ENCODE data around the gene CYB561D2.

GRCh38 chr3:50333744-50334328, 16.8 kb upstream of the CYB561D2 start:
- TF ChIP-seq, protein P1, sequence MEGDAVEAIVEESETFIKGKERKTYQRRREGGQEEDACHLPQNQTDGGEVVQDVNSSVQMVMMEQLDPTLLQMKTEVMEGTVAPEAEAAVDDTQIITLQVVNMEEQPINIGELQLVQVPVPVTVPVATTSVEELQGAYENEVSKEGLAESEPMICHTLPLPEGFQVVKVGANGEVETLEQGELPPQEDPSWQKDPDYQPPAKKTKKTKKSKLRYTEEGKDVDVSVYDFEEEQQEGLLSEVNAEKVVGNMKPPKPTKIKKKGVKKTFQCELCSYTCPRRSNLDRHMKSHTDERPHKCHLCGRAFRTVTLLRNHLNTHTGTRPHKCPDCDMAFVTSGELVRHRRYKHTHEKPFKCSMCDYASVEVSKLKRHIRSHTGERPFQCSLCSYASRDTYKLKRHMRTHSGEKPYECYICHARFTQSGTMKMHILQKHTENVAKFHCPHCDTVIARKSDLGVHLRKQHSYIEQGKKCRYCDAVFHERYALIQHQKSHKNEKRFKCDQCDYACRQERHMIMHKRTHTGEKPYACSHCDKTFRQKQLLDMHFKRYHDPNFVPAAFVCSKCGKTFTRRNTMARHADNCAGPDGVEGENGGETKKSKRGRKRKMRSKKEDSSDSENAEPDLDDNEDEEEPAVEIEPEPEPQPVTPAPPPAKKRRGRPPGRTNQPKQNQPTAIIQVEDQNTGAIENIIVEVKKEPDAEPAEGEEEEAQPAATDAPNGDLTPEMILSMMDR (optimal IDR thresholded peaks at IDR 0.05 in 1 of 3, IDR thresholded peaks at IDR 0.05 in 1 of 3, conservative IDR thresholded peaks at IDR 0.05 in 1 of 3; ENCODE audit: extremely low read depth in 1 of 3, insufficient read depth in 2 of 3, low read length in 3 of 3), result no peak
- no peak for TF ChIP-seq EZH2 (IDR thresholded peaks at IDR 0.05; ENCODE audit: low read length)
